Smooth muscle cell (in vitro differentiated cells): ENCODE data around the gene HSP90B1. TPM values are rescaled to one million over a fixed set of nuclear protein-coding genes. Genes with fewer than 3 reads are reported as not detected.

Experiments used
- DNase-seq: peaks from one replicate; lab custom pipeline; 2025; ENCODE audit not compliant: unreplicated experiment; lab: John Stamatoyannopoulos, UW
- H2AFZ ChIP-seq: fragments of 200-600 bp; sonication (generic); 2 replicates; pipeline ENCODE4 v1.6.0; 2016; ENCODE audit warnings: antibody characterized with exemption, low read depth, mild to moderate bottlenecking
- H3F3A ChIP-seq: fragments of 200-600 bp; sonication (generic); 2 replicates; pipeline ENCODE4 v1.6.0; 2017; ENCODE audit warnings: antibody characterized with exemption, low read depth
- H3K27ac ChIP-seq: fragments of 200-600 bp; sonication (generic); 2 replicates; pipeline ENCODE4 v1.5.1; 2016; ENCODE audit warnings: low read depth, mild to moderate bottlenecking
- H3K27me3 ChIP-seq: fragments of 200-600 bp; sonication (generic); 2 replicates; pipeline ENCODE4 v1.6.1; 2016; ENCODE audit warnings: low read depth, mild to moderate bottlenecking
- H3K36me3 ChIP-seq: fragments of 200-600 bp; sonication (generic); 2 replicates; pipeline ENCODE4 v1.5.1; 2016; ENCODE audit warnings: low read depth
- H3K4me1 ChIP-seq: fragments of 200-600 bp; sonication (generic); 2 replicates; pipeline ENCODE4 v1.5.1; 2016; ENCODE audit warnings: low read depth
- H3K4me2 ChIP-seq: fragments of 200-600 bp; sonication (generic); 2 replicates; pipeline ENCODE4 v1.6.0; 2016; ENCODE audit warnings: mild to moderate bottlenecking
- H3K4me3 ChIP-seq: fragments of 200-600 bp; sonication (generic); 2 replicates; pipeline ENCODE4 v1.5.1; 2016; ENCODE audit warnings: mild to moderate bottlenecking
- H3K79me2 ChIP-seq: fragments of 200-600 bp; sonication (generic); 2 replicates; pipeline ENCODE4 v1.6.0; 2016; ENCODE audit warnings: low read depth, mild to moderate bottlenecking
- H3K9ac ChIP-seq: fragments of 200-600 bp; sonication (generic); 2 replicates; pipeline ENCODE4 v1.6.0; 2016; ENCODE audit warnings: low read depth
- H3K9me3 ChIP-seq: fragments of 200-600 bp; sonication (generic); replicated peaks from 2 replicates; pipeline ENCODE4 v1.5.1; 2016; ENCODE audit warnings: low read depth
- H4K20me1 ChIP-seq: fragments of 200-600 bp; sonication (generic); 2 replicates; pipeline ENCODE4 v1.6.0; 2016; ENCODE audit warnings: low read depth
- CTCF ChIP-seq: fragments of 200-600 bp; sonication (generic); IDR thresholded peaks from 2 replicates; pipeline ENCODE4 v1.5.1; 2017; ENCODE audit warnings: borderline replicate concordance, mild to moderate bottlenecking, antibody characterized with exemption; ENCODE audit not compliant: insufficient read depth, poor library complexity, severe bottlenecking
- WGBS: methylation state at CpG from one replicate; pipeline ENCODE4 v1.1.7; 2016; ENCODE audit warnings: low lambda C conversion rate; 5-methylcytosine and 5-hydroxymethylcytosine counted together
- polyA plus RNA-seq: library from polyadenylated mRNA; unstranded; fragments of >200 nt; fragmentation: Nextera tagmentation; extraction: Ambion mirVana; gene quantifications from 2 replicates; pipeline ENCODE4 v1.2.1, GENCODE V29; 2016
- total RNA-seq: library from RNA; depleted of rRNA; stranded (reverse); fragments of >200 nt; gene quantifications from 2 replicates; pipeline ENCODE4 v1.2.3, GENCODE V29; 2014

HSP90B1 gene
- total and polyA plus RNA-seq, 2 experiments from 2014 or later: 908 to 1,047 TPM

GRCh38 chr12:103956509-103957027 is 26.4 kb downstream of the HSP90B1 start:
- no peaks in the 10 kb centered on the region for H3K9me3 ChIP-seq
- peak overlapping the region; percentile 93 for H3K4me2 ChIP-seq
- peak overlapping the region; percentile 88 for H3K27ac ChIP-seq
- H2AFZ ChIP-seq: peak overlapping the region; percentile 49
- WGBS: 1% methylated on average over 29 of the region's 31 CpGs
- H3K4me1 ChIP-seq: peaks cover 11% of the 10 kb centered on the region
- TF ChIP-seq CTCF: no peak
- no peaks in the 10 kb centered on the region for H3K36me3 ChIP-seq
- H4K20me1 ChIP-seq: peaks cover 2% of the 10 kb centered on the region
- H3K9ac ChIP-seq: peak overlapping the region; percentile 77
- H3K27me3 ChIP-seq: no peaks in the 10 kb centered on the region
- H3K79me2 ChIP-seq: peaks cover 22% of the 10 kb centered on the region
- no peak for DNase-seq
- H3K4me3 ChIP-seq: peak overlapping the region; percentile 74
- peaks cover 40% of the 10 kb centered on the region for H3F3A ChIP-seq

GRCh38 chr12:103957865-103958388 is 27.7 kb downstream of the HSP90B1 start:
- H3K27me3 ChIP-seq: no peaks in the 10 kb centered on the region
- no peak for TF ChIP-seq CTCF
- H3K9me3 ChIP-seq: no peaks in the 10 kb centered on the region
- DNase-seq: no peak
- peak overlapping the region; percentile 93 for H3K4me2 ChIP-seq
- H3F3A ChIP-seq: peaks cover 26% of the 10 kb centered on the region
- H4K20me1 ChIP-seq: no peaks in the 10 kb centered on the region
- WGBS: 95% methylated on average over 7 of the region's 7 CpGs
- peak overlapping the region; percentile 74 for H3K4me3 ChIP-seq
- no peaks in the 10 kb centered on the region for H3K36me3 ChIP-seq
- H3K27ac ChIP-seq: peak overlapping the region; percentile 88
- no peak overlapping the region for H2AFZ ChIP-seq
- peaks cover 11% of the 10 kb centered on the region for H3K4me1 ChIP-seq
- H3K79me2 ChIP-seq: peaks cover 17% of the 10 kb centered on the region
- no peak overlapping the region for H3K9ac ChIP-seq

GRCh38 chr12:103958621-103959020 is 28.4 kb downstream of the HSP90B1 start:
- Histone ChIP-seq H3K9me3 (no peaks in the 10 kb centered on the region), H3K36me3 (no peaks in the 10 kb centered on the region), H3K4me2 (no peak overlapping the region), H3K27me3 (no peaks in the 10 kb centered on the region), H3F3A (peaks cover 23% of the 10 kb centered on the region), H2AFZ (no peak overlapping the region), H3K27ac (peak overlapping the region; percentile 5), H3K4me1 (peaks cover 11% of the 10 kb centered on the region), H3K4me3 (no peak overlapping the region), H4K20me1 (no peaks in the 10 kb centered on the region), H3K9ac (no peak overlapping the region), H3K79me2 (peaks cover 22% of the 10 kb centered on the region)
- no peak for DNase-seq
- whole genome bisulfite sequencing: 88% methylated on average over 1 of the region's 1 CpG
- TF ChIP-seq CTCF: no peak

DNA sequence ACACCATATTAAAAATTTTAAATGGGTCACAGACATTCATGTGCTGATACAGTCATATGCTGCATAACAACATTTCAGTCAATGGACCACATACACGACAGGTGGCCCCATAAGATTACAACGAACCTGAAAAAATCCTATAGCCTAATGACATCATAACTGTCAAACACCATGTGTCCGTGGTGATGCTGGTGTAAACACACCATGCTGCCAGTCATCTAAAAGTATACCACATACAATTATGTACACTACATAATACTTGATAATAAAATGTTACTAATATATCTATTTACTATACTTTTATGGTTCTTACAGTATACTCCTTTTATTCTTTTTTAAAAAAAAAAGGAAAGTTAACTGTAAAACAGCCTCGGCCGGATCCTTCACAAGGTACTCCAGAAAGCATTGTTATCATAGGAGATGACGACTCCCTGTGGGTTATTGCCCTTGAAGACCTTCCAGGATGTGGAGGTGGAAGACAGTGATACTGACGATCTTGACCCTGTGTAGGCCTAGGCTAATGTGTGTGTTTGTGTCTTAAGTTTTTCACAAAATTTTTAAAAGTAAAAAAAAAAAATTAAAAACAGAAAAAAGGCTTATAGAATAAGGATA is 30.5 kb downstream of the HSP90B1 start:
- WGBS: 89% methylated on average over 7 of the region's 7 CpGs
- Histone ChIP-seq H4K20me1 (no peaks in the 10 kb centered on the region), H3K9ac (no peak overlapping the region), H3K27ac (no peak overlapping the region), H3K36me3 (no peaks in the 10 kb centered on the region), H3K4me2 (no peak overlapping the region), H3K4me1 (peaks cover 13% of the 10 kb centered on the region), H3F3A (peaks cover 16% of the 10 kb centered on the region), H3K4me3 (no peak overlapping the region), H3K79me2 (peaks cover 27% of the 10 kb centered on the region), H3K27me3 (no peaks in the 10 kb centered on the region), H2AFZ (no peak overlapping the region), H3K9me3 (no peaks in the 10 kb centered on the region)
- TF ChIP-seq CTCF: no peak
- no peak for DNase-seq
